HUES6 (cell line): ENCODE data around the gene CEP135.
"Not testable (repeated sequence)": the region's sequence is repeated elsewhere in the genome, so short reads cannot be mapped to it uniquely, and the experiment has no call there.

Source experiments
- H3K27ac ChIP-seq: 2 replicates; pipeline ENCODE4 v1.7.0; 2013; ENCODE audit warnings: low read depth, mild to moderate bottlenecking, low read length, inconsistent platforms
- H3K27me3 ChIP-seq: 2 replicates; pipeline ENCODE4 v1.6.1; 2013; ENCODE audit warnings: low read length; ENCODE audit not compliant: control insufficient read depth, insufficient read depth
- H3K36me3 ChIP-seq: 2 replicates; pipeline ENCODE4 v1.6.1; 2013; ENCODE audit warnings: low read length; ENCODE audit not compliant: control insufficient read depth, insufficient read depth
- H3K4me1 ChIP-seq: 2 replicates; pipeline ENCODE4 v1.6.1; 2013; ENCODE audit warnings: low read length; ENCODE audit not compliant: control insufficient read depth, insufficient read depth
- H3K4me3 ChIP-seq: 2 replicates; pipeline ENCODE4 v1.5.1; 2013; ENCODE audit warnings: low read depth, low read length
- H3K9ac ChIP-seq: one replicate; pipeline ENCODE4 v1.6.1; 2013; ENCODE audit warnings: mild to moderate bottlenecking, low read length
- H3K9me3 ChIP-seq: 2 replicates; pipeline ENCODE4 v1.6.1; 2013; ENCODE audit warnings: low read depth, low read length; ENCODE audit not compliant: control insufficient read depth, insufficient read depth

CEP135 gene

GRCh38 chr4:55925241-55925640 is 23.5 kb upstream of the CEP135 start:
- Histone ChIP-seq H3K9ac (no peak overlapping the region), H3K4me3 (no peak overlapping the region), H3K27ac (no peak overlapping the region)

GRCh38 chr4:55926610-55927009 is 22.1 kb upstream of the CEP135 start:
- Histone ChIP-seq H3K9ac (no peak overlapping the region), H3K4me1 (peaks cover 25% of the 10 kb centered on the region), H3K9me3 (peaks cover 7% of the 10 kb centered on the region; the same call in 1 of the 2 replicates), H3K4me3 (no peak overlapping the region), H3K36me3 (no peaks in the 10 kb centered on the region), H3K27me3 (no peaks in the 10 kb centered on the region), H3K27ac (no peak overlapping the region)

More at GRCh38 chr4:55925241-55925640, 23.5 kb upstream of the CEP135 start:
- Histone ChIP-seq H3K9me3 (peaks cover 7% of the 10 kb centered on the region; the same call in 1 of the 2 replicates), H3K27me3 (no peaks in the 10 kb centered on the region), H3K4me1 (peaks cover 21% of the 10 kb centered on the region), H3K36me3 (no peaks in the 10 kb centered on the region)

GRCh38 chr4:55927803-55928437 is 20.8 kb upstream of the CEP135 start:
- Histone ChIP-seq H3K27me3 (no peaks in the 10 kb centered on the region), H3K36me3 (no peaks in the 10 kb centered on the region), H3K4me3 (no peak overlapping the region), H3K9me3 (peaks cover 7% of the 10 kb centered on the region; the same call in 1 of the 2 replicates), H3K27ac (no peak overlapping the region), H3K4me1 (peaks cover 25% of the 10 kb centered on the region), H3K9ac (no peak overlapping the region)

- Histone ChIP-seq H3K4me3 (no peak overlapping the region), H3K27ac (no peak overlapping the region), H3K4me1 (peaks cover 25% of the 10 kb centered on the region), H3K36me3 (no peaks in the 10 kb centered on the region), H3K27me3 (no peaks in the 10 kb centered on the region), H3K9ac (no peak overlapping the region), H3K9me3 (peaks cover 1% of the 10 kb centered on the region; the same call in 1 of the 2 replicates)
Observed at GRCh38 chr4:55928846-55929245, 19.9 kb upstream of the CEP135 start.

- H3K4me3 ChIP-seq: no peak overlapping the region
- no peaks in the 10 kb centered on the region for H3K36me3 ChIP-seq
- H3K4me1 ChIP-seq: peaks cover 22% of the 10 kb centered on the region
- no peak overlapping the region for H3K27ac ChIP-seq
- H3K9me3 ChIP-seq: peaks cover 12% of the 10 kb centered on the region; the same call in 1 of the 2 replicates
- no peak overlapping the region for H3K9ac ChIP-seq
- H3K27me3 ChIP-seq: no peaks in the 10 kb centered on the region
Observed at GRCh38 chr4:55931043-55931442, 17.7 kb upstream of the CEP135 start.

GRCh38 chr4:55931833-55932232 is 16.9 kb upstream of the CEP135 start:
- no peaks in the 10 kb centered on the region for H3K36me3 ChIP-seq
- H3K27ac ChIP-seq: no peak overlapping the region
- peaks cover 16% of the 10 kb centered on the region; the same call in 1 of the 2 replicates for H3K9me3 ChIP-seq
- no peaks in the 10 kb centered on the region for H3K27me3 ChIP-seq
- H3K4me1 ChIP-seq: peaks cover 15% of the 10 kb centered on the region
- H3K9ac ChIP-seq: no peak overlapping the region
- no peak overlapping the region for H3K4me3 ChIP-seq

GRCh38 chr4:55932511-55932910 is 16.2 kb upstream of the CEP135 start:
- no peaks in the 10 kb centered on the region for H3K36me3 ChIP-seq
- no peaks in the 10 kb centered on the region for H3K27me3 ChIP-seq
- no peak overlapping the region for H3K27ac ChIP-seq
- H3K9me3 ChIP-seq: peaks cover 20% of the 10 kb centered on the region; the same call in 1 of the 2 replicates
- no peak overlapping the region for H3K9ac ChIP-seq
- peaks cover 8% of the 10 kb centered on the region; the same call in 1 of the 2 replicates for H3K4me1 ChIP-seq
- H3K4me3 ChIP-seq: no peak overlapping the region

GRCh38 chr4:55933611-55934010 is 15.1 kb upstream of the CEP135 start:
- H3K4me1 ChIP-seq: peaks cover 5% of the 10 kb centered on the region; the same call in 1 of the 2 replicates
- H3K9me3 ChIP-seq: peaks cover 29% of the 10 kb centered on the region; the same call in 1 of the 2 replicates
- H3K27ac ChIP-seq: no peak overlapping the region
- H3K36me3 ChIP-seq: no peaks in the 10 kb centered on the region
- no peak overlapping the region for H3K4me3 ChIP-seq
- H3K27me3 ChIP-seq: no peaks in the 10 kb centered on the region
- no peak overlapping the region for H3K9ac ChIP-seq

- not testable (repeated sequence) for H3K36me3 ChIP-seq, H3K4me3 ChIP-seq, H3K4me1 ChIP-seq, H3K27ac ChIP-seq, H3K9ac ChIP-seq, H3K27me3 ChIP-seq
- peaks cover 29% of the 10 kb centered on the region; the same call in 1 of the 2 replicates for H3K9me3 ChIP-seq
Observed at GRCh38 chr4:55935907-55936306, 12.8 kb upstream of the CEP135 start.

- no peak overlapping the region for H3K4me3 ChIP-seq
- H3K36me3 ChIP-seq: no peaks in the 10 kb centered on the region
- no peaks in the 10 kb centered on the region for H3K27me3 ChIP-seq
- H3K27ac ChIP-seq: no peak overlapping the region
- no peaks in the 10 kb centered on the region for H3K4me1 ChIP-seq
- no peak overlapping the region for H3K9ac ChIP-seq
- H3K9me3 ChIP-seq: peaks cover 29% of the 10 kb centered on the region; the same call in 1 of the 2 replicates
Observed at GRCh38 chr4:55938481-55938880, 10.3 kb upstream of the CEP135 start.

GRCh38 chr4:55939421-55939820 is 9.3 kb upstream of the CEP135 start:
- Histone ChIP-seq H3K36me3 (no peaks in the 10 kb centered on the region), H3K4me3 (no peak overlapping the region), H3K4me1 (no peaks in the 10 kb centered on the region), H3K9ac (no peak overlapping the region), H3K27me3 (no peaks in the 10 kb centered on the region), H3K9me3 (peaks cover 24% of the 10 kb centered on the region; the same call in 1 of the 2 replicates), H3K27ac (no peak overlapping the region)
